Measurements from ENCODE around the gene CHURC1. TPM values are rescaled to one million over a fixed set of nuclear protein-coding genes. Genes with fewer than 3 reads are reported as not detected.

Gene CHURC1
- 10 to 100 TPM; 36.8 to 47.0 (median 41.9) TPM for polyA plus RNA-seq (ENCODE audit: insufficient read length in 10 of 10)
- long read RNA-seq, donor 1, transcript CHURC1-203 (4 exons, 2,629 nt) = major isoform, 25 of 29 reads
- long read RNA-seq, donor 1, partial matches to known transcripts = 0 of 29 reads
- long read RNA-seq, donor 1, other reads (novel, unspliced or antisense) = 0 of 29 reads
- long read RNA-seq, donor 2, transcript CHURC1-203 (4 exons, 2,629 nt) = major isoform, 19 of 27 reads
- long read RNA-seq, donor 2, transcript CHURC1-208 (4 exons, 3,615 nt) = minor isoform, 5 of 27 reads
- long read RNA-seq, donor 2, partial matches to known transcripts = 0 of 27 reads
- long read RNA-seq, donor 2, other reads (novel, unspliced or antisense) = 0 of 27 reads
- long read RNA-seq, donor 3, partial matches to known transcripts = 0 of 1 reads
- long read RNA-seq, donor 3, other reads (novel, unspliced or antisense) = 0 of 1 reads
- long read RNA-seq, donor 4, transcript CHURC1-203 (4 exons, 2,629 nt) = major isoform, 16 of 24 reads
- long read RNA-seq, donor 4, partial matches to known transcripts = 0 of 24 reads
- long read RNA-seq, donor 4, other reads (novel, unspliced or antisense) = 0 of 24 reads
- long read RNA-seq, donor 5, transcript CHURC1-203 (4 exons, 2,629 nt) = major isoform, 31 of 48 reads
- long read RNA-seq, donor 5, transcript CHURC1-202 (3 exons, 439 nt) = minor isoform, 5 of 48 reads
- long read RNA-seq, donor 5, partial matches to known transcripts = 6 of 48 reads
- long read RNA-seq, donor 5, other reads (novel, unspliced or antisense) = 0 of 48 reads
- long read RNA-seq, donor 6, transcript CHURC1-203 (4 exons, 2,629 nt) = major isoform, 30 of 39 reads
- long read RNA-seq, donor 6, partial matches to known transcripts = 5 of 39 reads
- long read RNA-seq, donor 6, other reads (novel, unspliced or antisense) = 0 of 39 reads
- long read RNA-seq, donor 7, transcript CHURC1-203 (4 exons, 2,629 nt) = major isoform, 23 of 26 reads
- long read RNA-seq, donor 7, partial matches to known transcripts = 0 of 26 reads
- long read RNA-seq, donor 7, other reads (novel, unspliced or antisense) = 0 of 26 reads
- long read RNA-seq, donor 8, transcript CHURC1-203 (4 exons, 2,629 nt) = major isoform, 15 of 23 reads
- long read RNA-seq, donor 8, transcript CHURC1-208 (4 exons, 3,615 nt) = minor isoform, 6 of 23 reads
- long read RNA-seq, donor 8, partial matches to known transcripts = 0 of 23 reads
- long read RNA-seq, donor 8, other reads (novel, unspliced or antisense) = 0 of 23 reads
- long read RNA-seq, donor 9, partial matches to known transcripts = 0 of 5 reads
- long read RNA-seq, donor 9, other reads (novel, unspliced or antisense) = 0 of 5 reads

GRCh38 chr14:64914237-64915028, at the start of gene CHURC1:
Gene CHURC1 (plus strand): TSS chr14:64914455. CDS start chr14:64914496, 41 bp downstream.
- peak; percentile 97 to 98 (median 97) for DNase-seq

GRCh38 chr14:64865109-64865508, 49.1 kb upstream of the CHURC1 start:
- no peak for DNase-seq

GRCh38 chr14:64865992-64866391, 48.3 kb upstream of the CHURC1 start:
- no peak for DNase-seq

GRCh38 chr14:64867182-64867581, 47.1 kb upstream of the CHURC1 start:
- DNase-seq = no peak

GRCh38 chr14:64868379-64868778, 45.9 kb upstream of the CHURC1 start:
- no peak for DNase-seq

- DNase-seq = no peak
Observed at GRCh38 chr14:64868841-64869240, 45.4 kb upstream of the CHURC1 start.

GRCh38 chr14:64870160-64870559, 44.1 kb upstream of the CHURC1 start:
- no peak for DNase-seq

GRCh38 chr14:64871344-64871743, 42.9 kb upstream of the CHURC1 start:
- DNase-seq = no peak

GRCh38 chr14:64873506-64874219, 40.6 kb upstream of the CHURC1 start:
- no peak for DNase-seq

GRCh38 chr14:64875350-64875749, 38.9 kb upstream of the CHURC1 start:
- no peak for DNase-seq

GRCh38 chr14:64877846-64878245, 36.4 kb upstream of the CHURC1 start:
- peak in 2 of 3 donors; percentile 26 to 47 for DNase-seq

- peak in 1 of 3 donors; percentile 46 for DNase-seq
Observed at GRCh38 chr14:64878837-64879634, 35.2 kb upstream of the CHURC1 start.

GRCh38 chr14:64879635-64880220, 34.5 kb upstream of the CHURC1 start, which contains the start of gene SPTB:
Gene SPTB (minus strand): TSS chr14:64879907. CDS start chr14:64823094, 56,813 bp downstream.
- DNase-seq = peak; percentile 50 to 54 (median 53)

- DNase-seq = peak in 2 of 3 donors; percentile 35 to 71
Observed at GRCh38 chr14:64880221-64881121, 33.8 kb upstream of the CHURC1 start.

GRCh38 chr14:64885559-64885958, 28.7 kb upstream of the CHURC1 start:
- DNase-seq = no peak

- DNase-seq = no peak
Observed at GRCh38 chr14:64889352-64889751, 24.9 kb upstream of the CHURC1 start.

GRCh38 chr14:64891173-64891838, 22.9 kb upstream of the CHURC1 start:
- no peak for DNase-seq
